ENCODE data around the gene SCYGR5. TPM values are rescaled to one million over a fixed set of nuclear protein-coding genes. Genes with fewer than 3 reads are reported as not detected.
"Not testable (repeated sequence)": the region's sequence is repeated elsewhere in the genome, so short reads cannot be mapped to it uniquely, and the experiment has no call there.

SCYGR5 gene
- total RNA-seq, 1 donor from 2014 or later = not detected

GRCh38 chr2:227661827-227662226 lies 4.8 kb upstream of the SCYGR5 start:
- FAIRE-seq = no peak
- no peak for TF ChIP-seq CTCF (IDR thresholded peaks at IDR 0.05; ENCODE audit: insufficient read depth, low read length, severe bottlenecking)
- Histone ChIP-seq H3K4me3 (ENCODE audit: low read depth, low read length) (no peak overlapping the region), H3K27me3 (ENCODE audit: control insufficient read depth, insufficient read depth, low read length) (no peaks in the 10 kb centered on the region), H3K36me3 (ENCODE audit: control insufficient read depth, insufficient read depth, low read length) (no peaks in the 10 kb centered on the region)
- DNase-seq (ENCODE audit: low read depth) = no peak

- no peak for FAIRE-seq
- TF ChIP-seq CTCF (IDR thresholded peaks at IDR 0.05; ENCODE audit: insufficient read depth, low read length, severe bottlenecking) = no peak
- no peak overlapping the region for H3K4me3 ChIP-seq (ENCODE audit: low read depth, low read length)
These were observed 1.2 kb upstream of the SCYGR5 start for GRCh38 chr2:227665189-227665940.

DNA sequence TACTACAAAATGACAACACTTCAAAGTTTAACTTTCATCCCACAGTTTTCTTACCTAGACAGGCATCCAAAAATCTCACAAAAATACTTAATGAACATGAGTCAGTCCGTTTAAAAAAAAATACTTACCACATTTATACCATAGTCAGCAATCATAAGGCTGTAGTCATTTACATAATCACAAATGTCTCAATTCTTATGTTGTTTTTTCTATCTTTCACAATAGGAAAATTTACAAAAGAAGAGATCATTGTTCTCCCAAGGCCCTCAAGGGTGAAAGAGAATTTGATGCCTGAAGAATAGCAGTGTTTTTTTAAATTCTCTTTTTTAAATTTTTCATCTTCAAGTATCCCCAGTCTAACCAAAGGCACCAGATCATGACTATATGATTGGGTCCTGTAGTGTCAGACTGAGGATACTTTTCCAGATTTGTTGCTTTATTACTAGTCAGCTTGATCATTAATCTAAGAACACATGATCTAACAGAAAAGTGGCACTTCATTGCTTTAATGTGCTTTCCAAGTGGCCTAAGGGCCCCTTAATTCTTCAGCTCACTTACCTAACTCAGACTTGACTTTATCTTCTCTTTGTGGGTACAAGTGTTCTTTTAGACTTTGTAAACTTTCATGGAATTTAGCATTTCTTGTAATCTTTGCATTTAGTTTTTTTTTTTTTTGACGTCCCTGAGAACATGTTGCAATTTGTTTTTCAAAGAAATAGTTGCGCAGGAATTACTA lies 4.7 kb downstream of the SCYGR5 start:
- FAIRE-seq (no peak), DNase-seq (ENCODE audit: low read depth) (no peak)
- H3K36me3 ChIP-seq (ENCODE audit: control insufficient read depth, insufficient read depth, low read length) = no peaks in the 10 kb centered on the region
- no peaks in the 10 kb centered on the region for H3K27me3 ChIP-seq (ENCODE audit: control insufficient read depth, insufficient read depth, low read length)
- TF ChIP-seq CTCF (IDR thresholded peaks at IDR 0.05; ENCODE audit: insufficient read depth, low read length, severe bottlenecking) = no peak
- H3K4me3 ChIP-seq (ENCODE audit: low read depth, low read length) = no peak overlapping the region

More at GRCh38 chr2:227665189-227665940, 1.2 kb upstream of the SCYGR5 start:
- H3K27me3 ChIP-seq (ENCODE audit: control insufficient read depth, insufficient read depth, low read length) = no peaks in the 10 kb centered on the region
- H3K36me3 ChIP-seq (ENCODE audit: control insufficient read depth, insufficient read depth, low read length) = no peaks in the 10 kb centered on the region
- DNase-seq (ENCODE audit: low read depth) = no peak

DNA sequence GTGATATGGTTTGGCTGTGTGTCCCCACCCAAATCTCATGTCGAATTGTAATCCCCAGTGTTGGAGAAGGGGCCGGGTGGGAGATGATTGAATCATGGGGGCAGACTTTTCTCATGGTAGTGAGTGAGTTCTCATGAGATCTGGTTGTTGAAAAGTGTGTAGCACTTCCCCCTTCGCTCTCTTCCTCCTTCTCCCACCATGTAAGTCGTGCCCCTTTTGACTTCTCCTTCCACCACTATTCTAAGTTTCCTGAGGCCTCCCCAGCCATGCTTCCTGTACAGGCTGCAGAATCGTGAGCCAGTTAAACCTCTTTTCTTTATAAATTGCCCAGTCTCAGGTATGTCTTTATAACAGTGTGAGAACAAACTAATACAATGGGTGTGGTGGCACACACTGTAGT lies 7.0 kb downstream of the SCYGR5 start:
- H3K4me3 ChIP-seq (ENCODE audit: low read depth, low read length); DNase-seq (ENCODE audit: low read depth); H3K27me3 ChIP-seq (ENCODE audit: control insufficient read depth, insufficient read depth, low read length); H3K36me3 ChIP-seq (ENCODE audit: control insufficient read depth, insufficient read depth, low read length); FAIRE-seq: not testable (repeated sequence)

DNA sequence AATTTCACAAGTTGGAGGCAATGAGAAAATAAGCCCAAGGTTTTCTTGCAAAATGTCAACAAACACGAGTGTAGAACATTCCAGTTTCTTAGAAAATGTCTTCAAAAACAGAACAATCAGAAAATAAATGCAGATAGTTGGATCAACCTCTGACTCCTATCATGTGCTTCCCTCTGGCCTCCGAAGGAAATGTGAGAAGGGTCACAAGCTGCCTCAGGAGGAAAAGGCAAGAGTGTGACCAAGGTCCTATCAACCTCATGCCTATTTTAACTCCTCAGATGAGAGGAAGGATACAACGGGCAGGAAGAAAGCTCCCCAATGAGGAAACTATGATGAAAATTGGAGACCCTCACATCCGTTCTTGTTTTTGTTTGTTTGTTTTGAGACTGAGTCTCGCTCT lies 7.9 kb downstream of the SCYGR5 start:
- DNase-seq (ENCODE audit: low read depth) (no peak), FAIRE-seq (no peak)
- no peak for TF ChIP-seq CTCF (IDR thresholded peaks at IDR 0.05; ENCODE audit: insufficient read depth, low read length, severe bottlenecking)

GRCh38 chr2:227677928-227678327 lies 11.3 kb downstream of the SCYGR5 start:
- no peak for TF ChIP-seq CTCF (IDR thresholded peaks at IDR 0.05; ENCODE audit: insufficient read depth, low read length, severe bottlenecking)
- no peak for FAIRE-seq
- no peaks in the 10 kb centered on the region for H3K27me3 ChIP-seq (ENCODE audit: control insufficient read depth, insufficient read depth, low read length)
- no peaks in the 10 kb centered on the region for H3K36me3 ChIP-seq (ENCODE audit: control insufficient read depth, insufficient read depth, low read length)
- H3K4me3 ChIP-seq (ENCODE audit: low read depth, low read length) = no peak overlapping the region
- no peak for DNase-seq (ENCODE audit: low read depth)

More for the DNA sequence above, 7.9 kb downstream of the SCYGR5 start:
- H3K4me3 ChIP-seq (ENCODE audit: low read depth, low read length) = no peak overlapping the region
- no peaks in the 10 kb centered on the region for H3K27me3 ChIP-seq (ENCODE audit: control insufficient read depth, insufficient read depth, low read length)
- no peaks in the 10 kb centered on the region for H3K36me3 ChIP-seq (ENCODE audit: control insufficient read depth, insufficient read depth, low read length)
